H1 (cell line): ENCODE results near the gene SLC26A1.

Experiments
- BRCA1 ChIP-seq: IDR thresholded peaks from 2 replicates; pipeline ENCODE4 v1.6.1; 2012; ENCODE audit warnings: low read depth, low read length, improper control_type of control experiment
- CTCF ChIP-seq, 3 experiments: IDR thresholded peaks; 1 replicate in 2 of 3; 2 replicates in 1 of 3; pipeline versions ENCODE4 v1.5.1 to v1.6.1; 2011; ENCODE audit warnings: low read length in 3 of 3, mild to moderate bottlenecking in 3 of 3, inconsistent platforms in 2 of 3, low read depth in 1 of 3, moderate library complexity in 1 of 3; ENCODE audit not compliant: insufficient read depth in 1 of 3; ENCODE audit errors: control extremely low read depth in 1 of 3
- EP300 ChIP-seq, 2 experiments: IDR thresholded peaks; 1 replicate in 1 of 2; 2 replicates in 1 of 2; pipeline ENCODE4 v1.6.1; 2011 to 2012; ENCODE audit warnings: low read depth in 2 of 2, low read length in 2 of 2, mild to moderate bottlenecking in 2 of 2, borderline replicate concordance in 1 of 2, inconsistent platforms in 1 of 2, moderate library complexity in 1 of 2
- EZH2 ChIP-seq: fragments of 200-600 bp; sonication (generic); IDR thresholded peaks from 2 replicates; pipeline ENCODE4 v1.7.1; 2012; ENCODE audit warnings: low read depth, mild to moderate bottlenecking, moderate library complexity, low read length, inconsistent platforms; ENCODE audit not compliant: severe bottlenecking
- GABPA ChIP-seq: IDR thresholded peaks from 2 replicates; pipeline ENCODE4 v1.6.1; 2011; ENCODE audit warnings: mild to moderate bottlenecking, low read length, moderate library complexity, borderline replicate concordance; ENCODE audit not compliant: insufficient read depth
- MAX ChIP-seq: IDR thresholded peaks from 2 replicates; pipeline ENCODE4 v1.6.1; 2012; ENCODE audit warnings: inconsistent platforms
- POLR2A ChIP-seq, 2 experiments: IDR thresholded peaks; 1 replicate in 1 of 2; 2 replicates in 1 of 2; pipeline ENCODE4 v1.6.1; 2011; ENCODE audit warnings: low read depth in 2 of 2, low read length in 2 of 2, mild to moderate bottlenecking in 2 of 2; ENCODE audit errors: control extremely low read depth in 1 of 2

GRCh38 chr4:1002131-1002630, 9.0 kb upstream of the SLC26A1 start:
- TF ChIP-seq POLR2A (IDR thresholded peaks at IDR 0.05; ENCODE audit: control extremely low read depth in 1 of 2, low read depth in 2 of 2, low read length in 2 of 2) (no peak), CTCF (IDR thresholded peaks at IDR 0.05; ENCODE audit: control extremely low read depth in 1 of 3, insufficient read depth in 1 of 3, low read depth in 1 of 3, low read length in 3 of 3) (no peak), EP300 (IDR thresholded peaks at IDR 0.05; ENCODE audit: borderline replicate concordance in 1 of 2, low read depth in 2 of 2, low read length in 2 of 2) (no peak), GABPA (no peak; the same call in 1 of the 2 replicates), EZH2 (peak; percentile 91), MAX (peak; percentile 97), BRCA1 (no peak)
